GM21619 (cell line): Measurements from ENCODE around the gene ERV3-1.
"Not testable (repeated sequence)": the region's sequence is repeated elsewhere in the genome, so short reads cannot be mapped to it uniquely, and the experiment has no call there.

ENCODE experiments used
- ATAC-seq: cut with Tn5 transposase; IDR thresholded peaks from one replicate; pipeline ENCODE4 v1.9.1; 2021; ENCODE audit not compliant: unreplicated experiment

Gene ERV3-1

GRCh38 chr7:65006094-65006992, at the start of gene ERV3-1:
Gene ERV3-1, minus strand, starts transcription at chr7:65006687. Its CDS starts 13,661 bp downstream, at chr7:64993026.
- peak; percentile 100 for ATAC-seq

GRCh38 chr7:65055786-65056185, 49.3 kb upstream of the ERV3-1 start:
- not testable (repeated sequence) for ATAC-seq

- not testable (repeated sequence) for ATAC-seq
Measured at GRCh38 chr7:65054466-65054994, 48.0 kb upstream of the ERV3-1 start.

- not testable (repeated sequence) for ATAC-seq
Measured at GRCh38 chr7:65051654-65052053, 45.2 kb upstream of the ERV3-1 start.

GRCh38 chr7:65051139-65051538, 44.7 kb upstream of the ERV3-1 start:
- not testable (repeated sequence) for ATAC-seq

GRCh38 chr7:65046329-65046728, 39.8 kb upstream of the ERV3-1 start:
- ATAC-seq = not testable (repeated sequence)

- ATAC-seq = not testable (repeated sequence)
Measured at GRCh38 chr7:65045589-65045988, 39.1 kb upstream of the ERV3-1 start.

- ATAC-seq = peak; percentile 16
Measured at GRCh38 chr7:65038767-65039166, 32.3 kb upstream of the ERV3-1 start.

- peak; percentile 76 for ATAC-seq
Measured at GRCh38 chr7:65037740-65038688, 31.5 kb upstream of the ERV3-1 start.

- ATAC-seq = not testable (repeated sequence)
Measured at GRCh38 chr7:65036526-65036925, 30.0 kb upstream of the ERV3-1 start.

- not testable (repeated sequence) for ATAC-seq
Measured at GRCh38 chr7:65035469-65035868, 29.0 kb upstream of the ERV3-1 start.

GRCh38 chr7:65034120-65034782, 27.8 kb upstream of the ERV3-1 start:
- not testable (repeated sequence) for ATAC-seq

- not testable (repeated sequence) for ATAC-seq
Measured at GRCh38 chr7:65033391-65033790, 26.9 kb upstream of the ERV3-1 start.

GRCh38 chr7:65025023-65025422, 18.5 kb upstream of the ERV3-1 start:
- not testable (repeated sequence) for ATAC-seq

GRCh38 chr7:65020978-65021377, 14.5 kb upstream of the ERV3-1 start:
- not testable (repeated sequence) for ATAC-seq

GRCh38 chr7:65009881-65010280, 3.4 kb upstream of the ERV3-1 start:
- ATAC-seq = not testable (repeated sequence)

GRCh38 chr7:65009394-65009793, 2.9 kb upstream of the ERV3-1 start:
- not testable (repeated sequence) for ATAC-seq

- ATAC-seq = not testable (repeated sequence)
Measured at GRCh38 chr7:65007036-65007435, 549 bp upstream of the ERV3-1 start.

- ATAC-seq = no peak
Measured at GRCh38 chr7:65004575-65004974, 1.9 kb downstream of the ERV3-1 start.

GRCh38 chr7:65002972-65003585, 3.4 kb downstream of the ERV3-1 start:
- ATAC-seq = no peak
